Measurements from ENCODE around the gene NOC2L.

Gene NOC2L

DNA sequence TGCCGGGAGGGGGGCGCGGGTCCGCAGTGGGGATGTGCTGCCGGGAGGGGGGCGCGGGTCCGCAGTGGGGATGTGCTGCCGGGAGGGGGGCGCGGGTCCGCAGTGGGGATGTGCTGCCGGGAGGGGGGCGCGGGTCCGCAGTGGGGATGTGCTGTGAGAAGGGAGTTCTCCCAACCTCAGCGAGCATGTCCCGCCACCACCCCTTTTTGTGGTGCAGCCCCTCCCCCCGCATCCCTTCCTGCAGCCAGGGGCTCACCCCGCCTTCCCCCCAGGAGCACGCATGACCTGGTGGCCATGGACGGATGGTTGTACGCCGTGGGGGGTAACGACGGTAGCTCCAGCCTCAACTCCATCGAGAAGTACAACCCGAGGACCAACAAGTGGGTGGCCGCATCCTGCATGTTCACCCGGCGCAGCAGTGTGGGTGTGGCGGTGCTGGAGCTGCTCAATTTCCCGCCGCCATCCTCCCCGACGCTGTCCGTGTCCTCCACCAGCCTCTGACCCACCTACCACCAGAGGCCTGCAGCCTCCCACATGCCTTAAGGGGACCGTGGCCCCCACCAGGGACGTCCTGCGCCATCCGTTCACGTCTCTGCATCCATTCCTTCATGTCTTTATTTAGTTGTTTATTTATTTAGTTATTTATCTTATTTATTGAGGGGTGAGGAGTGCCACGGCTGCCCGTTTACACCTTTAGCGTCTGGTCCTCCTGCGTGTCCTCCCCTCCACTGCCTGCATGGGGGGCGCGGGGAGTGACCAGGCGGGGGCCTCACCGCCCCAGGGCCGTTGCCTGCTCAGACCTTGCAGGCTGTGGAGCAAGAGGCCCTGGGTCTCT, 5.9 kb upstream of the NOC2L start:
- H3K4me3 Mint-ChIP-seq = no peak overlapping the region
- H3K36me3 Mint-ChIP-seq (ENCODE audit: low read depth) = peaks cover 4% of the 10 kb centered on the region
- peaks cover 3% of the 10 kb centered on the region for H3K27me3 Mint-ChIP-seq (ENCODE audit: low read depth)
- no peaks in the 10 kb centered on the region for H3K4me1 Mint-ChIP-seq (ENCODE audit: low read depth)
- H3K9me3 Mint-ChIP-seq = no peaks in the 10 kb centered on the region
- no peak for DNase-seq (ENCODE audit: low spot score)
- H3K27ac Mint-ChIP-seq = no peak overlapping the region

DNA sequence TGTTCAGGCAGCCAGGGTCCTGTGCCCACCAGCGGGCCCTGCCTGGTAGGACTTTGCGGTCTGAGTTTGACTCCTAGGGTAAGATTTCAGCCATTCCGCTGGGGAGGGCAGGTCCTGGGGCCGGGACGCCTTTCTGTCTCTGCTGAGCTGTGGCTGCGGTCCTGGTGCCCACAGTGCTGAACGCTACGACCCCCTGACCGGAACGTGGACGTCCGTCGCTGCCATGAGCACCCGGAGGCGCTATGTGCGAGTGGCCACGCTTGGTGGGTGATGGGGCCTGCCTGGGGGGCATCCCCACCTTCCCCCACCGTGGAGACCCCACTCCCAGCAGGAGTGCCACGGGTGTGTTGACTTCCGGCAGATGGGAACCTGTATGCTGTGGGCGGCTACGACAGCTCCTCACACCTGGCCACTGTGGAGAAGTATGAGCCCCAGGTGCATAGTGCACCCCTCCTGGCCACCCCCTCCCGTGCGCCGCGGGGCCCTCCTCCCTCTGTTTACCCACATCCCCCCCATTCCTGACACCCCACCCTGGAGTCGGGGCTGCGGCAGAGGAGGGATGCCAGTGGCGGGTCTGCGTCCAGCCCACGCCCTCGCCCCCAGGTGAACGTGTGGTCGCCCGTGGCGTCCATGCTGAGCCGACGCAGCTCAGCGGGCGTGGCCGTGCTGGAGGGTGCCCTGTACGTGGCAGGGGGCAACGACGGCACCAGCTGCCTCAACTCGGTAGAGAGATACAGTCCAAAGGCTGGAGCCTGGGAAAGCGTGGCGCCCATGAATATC, 4.9 kb upstream of the NOC2L start:
- Mint-ChIP-seq H3K27ac (no peak overlapping the region), H3K9me3 (no peaks in the 10 kb centered on the region), H3K4me1 (ENCODE audit: low read depth) (no peaks in the 10 kb centered on the region), H3K27me3 (ENCODE audit: low read depth) (no peaks in the 10 kb centered on the region), H3K4me3 (no peak overlapping the region), H3K36me3 (ENCODE audit: low read depth) (peaks cover 4% of the 10 kb centered on the region)
- no peak for DNase-seq (ENCODE audit: low spot score)

DNA sequence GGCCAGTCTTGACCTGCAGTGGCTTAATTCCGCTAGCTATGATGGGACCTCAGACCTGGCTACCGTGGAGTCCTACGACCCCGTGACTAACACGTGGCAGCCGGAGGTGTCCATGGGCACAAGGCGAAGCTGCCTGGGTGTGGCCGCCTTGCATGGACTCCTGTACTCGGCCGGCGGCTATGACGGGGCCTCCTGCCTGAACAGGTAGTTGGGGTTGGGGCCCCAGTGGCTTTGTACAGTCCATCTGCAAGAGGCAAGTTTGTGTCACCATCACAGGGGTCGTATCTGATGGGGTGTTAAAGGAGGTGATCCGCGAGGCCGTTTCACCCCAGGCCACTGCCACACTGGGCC, 4.2 kb upstream of the NOC2L start:
- no peak overlapping the region for H3K4me3 Mint-ChIP-seq

DNA sequence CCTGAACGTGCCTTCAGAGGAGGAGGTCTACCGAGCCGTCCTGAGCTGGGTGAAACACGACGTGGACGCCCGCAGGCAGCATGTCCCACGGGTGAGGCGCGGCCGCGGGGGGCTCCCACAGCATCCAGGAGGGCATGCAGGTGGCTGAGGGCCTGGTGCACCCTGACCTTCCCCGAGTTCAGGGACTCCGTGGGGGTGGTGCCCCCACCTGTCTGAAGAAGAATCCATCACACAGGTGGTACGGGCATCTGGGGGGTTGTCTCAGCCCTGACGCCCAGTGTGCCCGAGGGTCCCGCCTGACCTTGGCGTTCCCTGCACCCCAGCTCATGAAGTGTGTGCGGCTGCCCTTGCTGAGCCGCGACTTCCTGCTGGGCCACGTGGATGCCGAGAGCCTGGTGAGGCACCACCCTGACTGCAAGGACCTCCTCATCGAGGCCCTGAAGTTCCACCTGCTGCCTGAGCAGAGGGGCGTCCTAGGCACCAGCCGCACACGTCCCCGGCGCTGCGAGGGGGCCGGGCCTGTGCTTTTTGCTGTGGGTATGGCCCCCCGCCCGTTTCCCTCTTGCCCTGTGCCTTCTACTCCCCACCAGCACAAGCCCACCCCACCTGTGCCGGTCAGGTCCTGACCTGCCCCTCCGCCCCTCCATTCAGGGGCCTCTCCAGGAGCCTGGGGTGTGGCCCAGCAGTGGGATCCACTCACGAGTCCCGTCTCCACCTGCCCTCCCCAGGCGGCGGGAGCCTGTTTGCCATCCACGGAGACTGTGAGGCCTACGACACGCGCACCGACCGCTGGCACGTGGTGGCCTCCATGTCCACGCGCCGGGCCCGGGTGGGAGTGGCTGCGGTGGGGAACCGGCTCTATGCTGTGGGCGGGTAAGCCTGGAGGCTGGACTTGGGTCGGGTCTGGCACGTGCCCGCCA, 3.6 kb upstream of the NOC2L start:
- H3K4me3 Mint-ChIP-seq = peak overlapping the region; percentile 61
- H3K27ac Mint-ChIP-seq = peak overlapping the region; percentile 49
- H3K36me3 Mint-ChIP-seq (ENCODE audit: low read depth) = peaks cover 5% of the 10 kb centered on the region

More for the DNA sequence above, 4.2 kb upstream of the NOC2L start:
- Mint-ChIP-seq H3K27me3 (ENCODE audit: low read depth) (no peaks in the 10 kb centered on the region), H3K4me1 (ENCODE audit: low read depth) (peaks cover 2% of the 10 kb centered on the region), H3K36me3 (ENCODE audit: low read depth) (peaks cover 5% of the 10 kb centered on the region), H3K27ac (no peak overlapping the region), H3K9me3 (no peaks in the 10 kb centered on the region)
- DNase-seq (ENCODE audit: low spot score) = no peak

DNA sequence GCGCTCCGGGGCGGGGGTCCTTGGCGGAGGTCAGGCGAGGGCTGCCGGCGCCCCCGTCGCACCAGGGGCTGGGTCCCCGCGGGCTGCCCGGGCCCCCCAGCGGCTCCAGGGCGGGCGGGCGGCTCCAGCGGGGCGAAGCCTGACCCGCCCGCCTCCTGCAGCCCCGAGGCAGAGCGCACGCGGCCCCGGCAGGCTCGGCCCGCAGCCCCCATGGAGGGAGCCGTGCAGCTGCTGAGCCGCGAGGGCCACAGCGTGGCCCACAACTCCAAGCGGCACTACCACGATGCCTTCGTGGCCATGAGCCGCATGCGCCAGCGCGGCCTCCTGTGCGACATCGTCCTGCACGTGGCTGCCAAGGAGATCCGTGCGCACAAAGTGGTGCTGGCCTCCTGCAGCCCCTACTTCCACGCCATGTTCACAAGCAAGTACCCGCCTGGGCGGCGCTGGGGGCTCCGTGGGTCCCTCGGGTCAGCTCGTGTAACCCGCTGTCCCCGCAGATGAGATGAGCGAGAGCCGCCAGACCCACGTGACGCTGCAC, 2.1 kb upstream of the NOC2L start:
- Mint-ChIP-seq H3K9me3 (no peaks in the 10 kb centered on the region), H3K36me3 (ENCODE audit: low read depth) (peaks cover 9% of the 10 kb centered on the region), H3K27me3 (ENCODE audit: low read depth) (no peaks in the 10 kb centered on the region), H3K27ac (no peak overlapping the region), H3K4me3 (peak overlapping the region; percentile 46), H3K4me1 (ENCODE audit: low read depth) (peaks cover 7% of the 10 kb centered on the region)
- no peak for DNase-seq (ENCODE audit: low spot score)

More for the DNA sequence above, 3.6 kb upstream of the NOC2L start:
- peaks cover 4% of the 10 kb centered on the region for H3K4me1 Mint-ChIP-seq (ENCODE audit: low read depth)
- H3K9me3 Mint-ChIP-seq = no peaks in the 10 kb centered on the region
- DNase-seq (ENCODE audit: low spot score) = no peak
- no peaks in the 10 kb centered on the region for H3K27me3 Mint-ChIP-seq (ENCODE audit: low read depth)

DNA sequence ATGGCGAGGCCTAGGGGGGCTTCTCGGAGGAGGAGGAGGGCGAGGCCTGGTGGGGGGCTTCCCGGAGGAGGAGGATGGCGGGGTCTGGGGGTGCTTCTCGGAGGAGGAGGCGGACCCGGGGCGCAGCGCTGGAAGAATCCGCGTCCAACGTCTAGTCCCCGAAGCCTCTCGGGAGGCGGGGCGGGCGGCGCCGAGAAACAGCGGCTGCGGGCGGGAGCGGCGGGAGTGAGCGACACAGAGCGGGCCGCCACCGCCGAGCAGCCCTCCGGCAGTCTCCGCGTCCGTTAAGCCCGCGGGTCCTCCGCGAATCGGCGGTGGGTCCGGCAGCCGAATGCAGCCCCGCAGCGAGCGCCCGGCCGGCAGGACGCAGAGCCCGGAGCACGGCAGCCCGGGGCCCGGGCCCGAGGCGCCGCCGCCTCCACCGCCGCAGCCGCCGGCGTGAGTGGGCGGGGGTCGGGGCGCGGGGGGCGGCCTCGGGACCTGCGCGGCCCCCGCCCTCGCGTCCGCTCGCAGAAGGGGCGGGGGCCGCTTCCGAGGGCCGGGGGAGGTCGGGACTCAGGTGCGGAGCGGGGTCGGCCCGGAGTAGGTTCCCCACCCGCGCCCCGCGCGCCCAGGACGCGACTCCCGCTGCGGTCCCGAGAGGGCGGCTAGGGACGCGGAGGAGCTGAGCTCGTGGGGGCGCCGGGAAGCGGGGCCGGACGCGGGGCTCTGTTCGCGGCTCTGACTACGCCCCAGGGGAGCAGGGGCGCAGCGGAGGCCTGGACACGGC, 1.5 kb upstream of the NOC2L start, which contains the start of gene KLHL17:
KLHL17 (plus strand) TSS at position 222 of the 769 bp plus-strand sequence; CDS start at position 332, 110 bp downstream.
- peak within 1 kb of the TSS; percentile 71 for H3K4me3 Mint-ChIP-seq
- H3K27ac Mint-ChIP-seq = no peak within 1 kb of the TSS
- H3K9me3 Mint-ChIP-seq = no peaks in the 10 kb centered on the region
- peaks cover 7% of the 10 kb centered on the region for H3K4me1 Mint-ChIP-seq (ENCODE audit: low read depth)
- no peaks in the 10 kb centered on the region for H3K27me3 Mint-ChIP-seq (ENCODE audit: low read depth)
- peaks cover 9% of the 10 kb centered on the region for H3K36me3 Mint-ChIP-seq (ENCODE audit: low read depth)
- peak; percentile 80 for DNase-seq (ENCODE audit: low spot score)

DNA sequence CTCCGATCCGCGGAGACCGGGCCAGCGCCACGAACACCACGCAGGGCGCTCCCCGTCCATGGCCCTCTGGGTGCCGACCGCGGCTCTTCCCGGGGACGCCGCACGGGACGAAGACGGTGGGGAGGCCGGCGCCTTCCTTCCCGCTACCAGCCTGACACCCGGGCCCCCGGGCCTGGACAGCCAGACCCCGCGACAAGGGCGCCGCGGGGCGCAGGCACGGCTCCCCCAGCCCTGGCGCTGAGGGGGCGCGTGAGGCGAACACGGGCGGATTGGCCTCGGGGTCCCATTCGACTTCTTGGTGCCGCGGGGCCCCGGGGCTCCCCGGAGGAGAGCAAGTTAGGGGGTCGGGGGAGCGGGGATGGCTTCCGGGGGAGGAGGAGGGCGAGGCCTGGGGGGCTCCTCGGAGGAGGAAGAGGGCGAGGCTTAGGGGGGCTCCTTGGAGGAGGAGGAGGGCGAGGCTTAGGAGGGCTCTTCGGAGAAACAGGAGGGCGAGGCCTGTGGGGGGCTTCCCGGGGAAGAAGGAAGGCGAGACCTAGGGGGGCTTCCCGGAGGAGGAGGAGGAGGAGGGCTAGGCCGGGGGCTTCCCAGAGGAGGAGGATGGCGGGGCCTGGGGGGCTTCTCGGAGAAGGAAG, 791 bp upstream of the NOC2L start:
- Mint-ChIP-seq H3K36me3 (ENCODE audit: low read depth) (peaks cover 14% of the 10 kb centered on the region), H3K4me1 (ENCODE audit: low read depth) (peaks cover 7% of the 10 kb centered on the region), H3K9me3 (no peaks in the 10 kb centered on the region)

DNA sequence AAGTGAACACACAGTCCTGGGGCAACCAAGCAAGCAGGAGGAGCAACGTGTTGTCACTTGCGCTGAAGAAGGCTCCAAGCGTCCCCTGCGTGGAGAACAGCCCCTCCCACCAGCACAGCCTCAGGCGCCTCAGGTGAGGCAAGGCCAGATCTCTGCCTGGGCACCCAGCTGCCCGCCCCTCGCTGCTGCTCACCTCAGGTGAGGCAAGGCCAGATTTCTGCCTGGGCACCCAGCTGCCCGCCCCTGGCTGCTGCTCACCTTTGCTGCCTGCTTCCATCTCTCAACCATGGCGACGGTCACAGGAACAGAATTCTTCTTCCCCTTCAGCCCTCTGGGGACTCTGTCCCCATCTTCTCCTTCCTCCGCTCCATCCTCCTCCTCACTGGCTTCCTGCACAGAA, 2.4 kb downstream of the NOC2L start:
- Mint-ChIP-seq H3K9me3 (no peaks in the 10 kb centered on the region), H3K36me3 (ENCODE audit: low read depth) (peaks cover 21% of the 10 kb centered on the region), H3K27ac (no peak overlapping the region), H3K4me3 (no peak overlapping the region), H3K4me1 (ENCODE audit: low read depth) (peaks cover 7% of the 10 kb centered on the region), H3K27me3 (ENCODE audit: low read depth) (no peaks in the 10 kb centered on the region)
- no peak for DNase-seq (ENCODE audit: low spot score)

More for the DNA sequence above, 791 bp upstream of the NOC2L start:
- H3K27me3 Mint-ChIP-seq (ENCODE audit: low read depth) = no peaks in the 10 kb centered on the region
- H3K4me3 Mint-ChIP-seq = peak overlapping the region; percentile 71
- DNase-seq (ENCODE audit: low spot score) = no peak
- H3K27ac Mint-ChIP-seq = no peak overlapping the region

DNA sequence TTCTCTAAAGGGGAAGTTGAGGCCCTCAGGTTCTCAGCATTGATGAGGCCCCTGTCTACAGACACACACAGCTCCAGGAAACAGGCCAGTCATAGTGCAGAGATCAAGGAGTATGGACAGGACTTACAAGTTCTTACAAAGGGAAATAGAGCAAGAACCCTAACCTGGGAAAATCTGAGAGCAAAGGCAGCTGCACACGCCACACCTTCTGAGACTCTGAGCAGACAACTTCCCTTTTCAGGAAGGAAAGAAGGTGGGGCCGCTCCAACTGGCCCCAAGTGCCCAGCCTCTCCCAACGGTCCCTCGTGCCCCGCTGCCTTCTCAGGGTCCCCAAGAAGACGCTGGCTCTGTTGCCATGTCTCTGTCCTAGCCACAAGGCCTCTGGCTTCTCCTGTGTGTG, 3.6 kb downstream of the NOC2L start:
- Mint-ChIP-seq H3K9me3 (no peaks in the 10 kb centered on the region), H3K27ac (no peak overlapping the region), H3K4me1 (ENCODE audit: low read depth) (peaks cover 7% of the 10 kb centered on the region), H3K36me3 (ENCODE audit: low read depth) (peaks cover 30% of the 10 kb centered on the region), H3K27me3 (ENCODE audit: low read depth) (no peaks in the 10 kb centered on the region), H3K4me3 (no peak overlapping the region)
- DNase-seq (ENCODE audit: low spot score) = no peak

DNA sequence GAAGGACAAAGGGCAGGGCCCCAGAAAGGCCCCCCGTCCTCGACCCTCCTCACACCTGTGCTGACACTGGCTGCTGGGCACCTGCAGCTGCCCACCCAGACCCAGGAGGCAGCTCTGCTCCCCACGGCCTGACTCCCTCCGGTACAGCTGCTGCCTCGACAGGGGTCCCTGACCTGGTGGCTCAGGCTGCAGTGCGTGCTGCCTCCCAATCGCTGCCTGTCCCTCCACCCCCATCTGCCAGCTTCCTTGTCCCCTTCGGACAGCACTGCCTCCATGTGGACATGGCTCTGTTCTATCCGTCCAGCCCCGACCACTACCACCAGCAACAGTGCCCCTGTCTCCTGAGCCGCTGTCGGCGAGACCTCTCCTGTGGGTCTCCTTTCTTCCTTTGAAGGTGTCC, 4.1 kb downstream of the NOC2L start:
- Mint-ChIP-seq H3K27ac (no peak overlapping the region), H3K36me3 (ENCODE audit: low read depth) (peaks cover 35% of the 10 kb centered on the region), H3K4me3 (no peak overlapping the region), H3K27me3 (ENCODE audit: low read depth) (no peaks in the 10 kb centered on the region), H3K4me1 (ENCODE audit: low read depth) (peaks cover 7% of the 10 kb centered on the region), H3K9me3 (no peaks in the 10 kb centered on the region)
- no peak for DNase-seq (ENCODE audit: low spot score)

DNA sequence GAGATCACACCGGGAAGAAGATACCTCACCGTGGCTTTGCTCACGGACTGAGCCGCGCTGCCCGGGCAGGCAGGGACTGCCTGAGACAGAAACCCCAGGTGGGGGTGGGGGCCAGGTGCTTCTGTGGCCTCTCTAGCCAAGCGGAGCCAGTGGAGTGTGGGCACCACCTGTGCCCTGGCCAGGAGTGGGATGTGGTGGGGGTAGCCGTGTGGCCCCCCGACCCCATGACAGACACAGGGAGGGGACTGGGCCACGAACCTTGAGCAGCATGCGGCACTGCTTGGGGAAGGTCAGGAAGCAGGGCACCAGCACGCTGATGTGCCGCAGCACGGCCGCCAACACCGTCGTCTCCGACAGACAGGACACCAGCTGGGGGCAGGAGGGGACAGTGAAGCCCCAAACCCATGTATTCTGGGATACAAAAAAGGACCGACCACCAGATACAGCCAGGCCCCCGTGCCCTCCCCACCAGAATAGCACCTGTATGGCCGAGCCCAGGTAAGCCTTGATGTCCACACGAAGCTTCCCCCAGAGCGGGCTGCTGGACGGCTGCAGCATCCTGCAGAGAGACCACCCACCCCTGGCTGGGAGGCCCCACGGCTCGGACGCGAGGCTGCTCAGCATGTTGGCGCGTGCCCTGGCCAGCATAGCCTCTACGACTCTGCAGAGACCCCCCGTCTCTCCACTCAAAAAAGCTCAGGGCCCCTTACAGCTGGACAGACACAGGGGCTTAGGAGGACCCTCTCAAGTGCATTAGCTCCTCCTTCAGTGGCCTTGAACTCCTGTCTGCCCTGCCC, 5.3 kb downstream of the NOC2L start:
- H3K4me3 Mint-ChIP-seq = no peak overlapping the region
- no peaks in the 10 kb centered on the region for H3K9me3 Mint-ChIP-seq
- H3K27ac Mint-ChIP-seq = no peak overlapping the region
- H3K4me1 Mint-ChIP-seq (ENCODE audit: low read depth) = peaks cover 7% of the 10 kb centered on the region
- DNase-seq (ENCODE audit: low spot score) = no peak
- H3K27me3 Mint-ChIP-seq (ENCODE audit: low read depth) = no peaks in the 10 kb centered on the region
- peaks cover 42% of the 10 kb centered on the region for H3K36me3 Mint-ChIP-seq (ENCODE audit: low read depth)

DNA sequence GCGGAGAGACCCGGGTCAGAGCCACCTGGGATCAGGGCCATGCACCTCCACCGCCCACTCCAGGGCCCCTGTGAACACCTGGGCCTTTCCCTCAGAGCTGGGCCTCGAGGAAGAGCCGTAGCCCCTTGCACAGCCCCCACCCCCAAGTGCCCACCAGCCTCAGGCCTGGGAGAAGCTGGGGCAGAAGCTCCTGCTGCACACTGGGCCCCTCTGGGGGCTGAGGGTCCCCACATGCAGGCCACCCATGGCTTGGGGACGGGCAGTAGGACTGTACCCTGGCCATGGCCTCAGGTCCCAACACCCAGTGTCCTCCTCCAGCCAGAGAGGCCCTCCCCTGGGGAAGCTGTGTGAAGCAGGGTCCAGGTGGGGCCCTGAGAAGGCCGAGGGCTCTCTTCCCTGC, 6.5 kb downstream of the NOC2L start:
- Mint-ChIP-seq H3K4me1 (ENCODE audit: low read depth) (peaks cover 2% of the 10 kb centered on the region), H3K4me3 (no peak overlapping the region), H3K27ac (no peak overlapping the region), H3K27me3 (ENCODE audit: low read depth) (no peaks in the 10 kb centered on the region), H3K36me3 (ENCODE audit: low read depth) (peaks cover 42% of the 10 kb centered on the region), H3K9me3 (no peaks in the 10 kb centered on the region)
- no peak for DNase-seq (ENCODE audit: low spot score)

All from T-helper 2 cell treated with Interferon-gamma antibody and Interleukin-4, amounts not matched to agents 5 μg/mL and 100 μg/mL, for 36 hours (primary cell).